Panc1 (cell line): ENCODE measurements around the gene ING1. TPM values are rescaled to one million over a fixed set of nuclear protein-coding genes. Genes with fewer than 3 reads are reported as not detected.

ENCODE experiments used
- ATAC-seq: fragments of 200-7000 bp; cut with Tn5 transposase; 2 replicates; pipeline ENCODE4 v1.9.1; 2020; ENCODE audit warnings: mild to moderate bottlenecking, moderate library complexity
- BruUV-seq: library from RNA; stranded (reverse); fragments of 400-500 nt; replicated peaks from 2 replicates; lab custom pipeline; 2021; lab: Mats Ljungman, UMichigan
- CTCF ChIA-PET: fragments of 300-600 bp; sonication (Branson Sonifier 250); formaldehyde crosslinking; loops from one replicate; lab custom pipeline; 2022; ENCODE audit warnings: antibody characterized with exemption; lab: Charles Lee
- POLR2A ChIA-PET: fragments of 300-600 bp; sonication (Branson Sonifier 250); formaldehyde crosslinking; loops from one replicate; lab custom pipeline; 2022; ENCODE audit warnings: antibody characterized with exemption; lab: Charles Lee
- DNase-seq: peaks from one replicate; pipeline ENCODE4 v3.0.0-alpha.2; 2010; ENCODE audit warnings: low read depth, low spot score
- H3K27ac ChIP-seq: 2 replicates; pipeline ENCODE4 v1.5.1; 2011; ENCODE audit warnings: mild to moderate bottlenecking, low read length, inconsistent platforms
- H3K27me3 ChIP-seq: fragments of 200-500 bp; sonication (Bioruptor generic); 2 replicates; pipeline ENCODE4 v1.6.0; 2014; ENCODE audit warnings: low read length, inconsistent platforms; ENCODE audit not compliant: control insufficient read depth, insufficient read depth
- H3K36me3 ChIP-seq: fragments of 200-500 bp; sonication (Bioruptor generic); 2 replicates; pipeline ENCODE4 v1.5.1; 2014; ENCODE audit warnings: inconsistent platforms, mild to moderate bottlenecking, low read length, moderate library complexity; ENCODE audit not compliant: control insufficient read depth, insufficient read depth
- H3K4me1 ChIP-seq: 2 replicates; pipeline ENCODE4 v1.5.1; 2011; ENCODE audit warnings: inconsistent platforms, mild to moderate bottlenecking, low read length, moderate library complexity; ENCODE audit not compliant: control insufficient read depth, insufficient read depth
- H3K4me3 ChIP-seq, 2 experiments: 2 replicates each; pipeline ENCODE4 v1.5.1; 2011 to 2012; ENCODE audit warnings: low read depth in 2 of 2, low read length in 2 of 2, mild to moderate bottlenecking in 2 of 2, inconsistent platforms in 1 of 2, moderate library complexity in 1 of 2
- H3K9me3 ChIP-seq: fragments of 200-500 bp; sonication (Bioruptor generic); 2 replicates; pipeline ENCODE4 v1.5.1; 2014; ENCODE audit warnings: low read depth, mild to moderate bottlenecking, inconsistent platforms, low read length, moderate library complexity; ENCODE audit not compliant: control insufficient read depth, insufficient read depth
- CTCF ChIP-seq: fragments of 450-650 bp; IDR thresholded peaks from 2 replicates; pipeline ENCODE4 v1.5.1; 2017; ENCODE audit warnings: mild to moderate bottlenecking
- POLR2AphosphoS5 ChIP-seq: IDR thresholded peaks from 2 replicates; pipeline ENCODE4 v1.6.1; 2012; ENCODE audit warnings: mild to moderate bottlenecking, low read depth, low read length, moderate library complexity
- REST ChIP-seq, 2 experiments: IDR thresholded peaks; 2 replicates each; pipeline ENCODE4 v1.6.1; 2011 to 2012; ENCODE audit warnings: low read depth in 2 of 2, control low read depth in 1 of 2, low read length in 1 of 2, mild to moderate bottlenecking in 1 of 2, moderate library complexity in 1 of 2; ENCODE audit not compliant: insufficient read depth in 1 of 2
- SIN3A ChIP-seq: IDR thresholded peaks from 2 replicates; pipeline ENCODE4 v1.6.1; 2012; ENCODE audit warnings: low read depth, mild to moderate bottlenecking, low read length, moderate library complexity, borderline replicate concordance; ENCODE audit not compliant: insufficient read depth
- TCF7L2 ChIP-seq: IDR thresholded peaks from 2 replicates; pipeline ENCODE4 v1.6.1; 2011; ENCODE audit warnings: mild to moderate bottlenecking, low read depth, low read length, inconsistent platforms
- in situ Hi-C: cut with HindIII; loops from 2 replicates; pipeline ENCODE4 v1.10.0; 2016; ENCODE audit warnings: low sequenced_read_pairs, low pct_unique_long_range_greater_than_20kb
- intact Hi-C: fragments of 100-400 bp; cut with micrococcal nuclease; formaldehyde crosslinking; loops from one replicate; pipeline ENCODE4 v1.10.0; 2022; ENCODE audit not compliant: unreplicated experiment
- total RNA-seq: library from RNA; stranded (reverse); gene quantifications from one replicate; pipeline ENCODE4 v1.2.1, GENCODE V29; 2021; ENCODE audit not compliant: unreplicated experiment

ING1 gene
- total RNA-seq, 1 experiment from 2014 or later = 9.2 TPM

- intact Hi-C loops = no loop called here
- H3K9me3 ChIP-seq = no peaks in the 10 kb centered on the region
- POLR2A ChIA-PET = no interaction called here
- BruUV-seq = no TSS peak
- H3K36me3 ChIP-seq = no peaks in the 10 kb centered on the region
- in situ Hi-C loops = no loop called here
- TF ChIP-seq POLR2AphosphoS5 (no peak), TCF7L2 (no peak), SIN3A (no peak), CTCF (no peak), REST (IDR thresholded peaks at IDR 0.05; ENCODE audit: insufficient read depth in 1 of 2, low read depth in 2 of 2, low read length in 1 of 2) (no peak)
- no peaks in the 10 kb centered on the region; the same call in 1 of the 2 replicates for H3K4me1 ChIP-seq
- ATAC-seq = no peak
- DNase-seq = no peak
- H3K27me3 ChIP-seq = no peaks in the 10 kb centered on the region
- CTCF ChIA-PET = no interaction called here
- H3K27ac ChIP-seq = no peak overlapping the region
- H3K4me3 ChIP-seq = no peak overlapping the region
Observed at GRCh38 chr13:110676595-110677587, 36.6 kb upstream of the ING1 start.

GRCh38 chr13:110677731-110678545 is 35.6 kb upstream of the ING1 start:
- H3K4me3 ChIP-seq = no peak overlapping the region
- ChIA-PET CTCF (no interaction called here), POLR2A (no interaction called here)
- H3K9me3 ChIP-seq = no peaks in the 10 kb centered on the region
- in situ Hi-C loops (no loop called here), intact Hi-C loops (no loop called here)
- DNase-seq (no peak), ATAC-seq (no peak)
- BruUV-seq = no TSS peak
- TF ChIP-seq SIN3A = no peak
- TF ChIP-seq CTCF = no peak
- no peak for TF ChIP-seq TCF7L2
- TF ChIP-seq REST (IDR thresholded peaks at IDR 0.05; ENCODE audit: insufficient read depth in 1 of 2, low read depth in 2 of 2, low read length in 1 of 2) = no peak
- TF ChIP-seq POLR2AphosphoS5 = no peak
- no peak overlapping the region for H3K27ac ChIP-seq
- H3K27me3 ChIP-seq = no peaks in the 10 kb centered on the region
- no peaks in the 10 kb centered on the region for H3K36me3 ChIP-seq
- no peaks in the 10 kb centered on the region; the same call in 1 of the 2 replicates for H3K4me1 ChIP-seq
